ENCODE results near the gene KRTAP5-3.

KRTAP5-3 gene

DNA sequence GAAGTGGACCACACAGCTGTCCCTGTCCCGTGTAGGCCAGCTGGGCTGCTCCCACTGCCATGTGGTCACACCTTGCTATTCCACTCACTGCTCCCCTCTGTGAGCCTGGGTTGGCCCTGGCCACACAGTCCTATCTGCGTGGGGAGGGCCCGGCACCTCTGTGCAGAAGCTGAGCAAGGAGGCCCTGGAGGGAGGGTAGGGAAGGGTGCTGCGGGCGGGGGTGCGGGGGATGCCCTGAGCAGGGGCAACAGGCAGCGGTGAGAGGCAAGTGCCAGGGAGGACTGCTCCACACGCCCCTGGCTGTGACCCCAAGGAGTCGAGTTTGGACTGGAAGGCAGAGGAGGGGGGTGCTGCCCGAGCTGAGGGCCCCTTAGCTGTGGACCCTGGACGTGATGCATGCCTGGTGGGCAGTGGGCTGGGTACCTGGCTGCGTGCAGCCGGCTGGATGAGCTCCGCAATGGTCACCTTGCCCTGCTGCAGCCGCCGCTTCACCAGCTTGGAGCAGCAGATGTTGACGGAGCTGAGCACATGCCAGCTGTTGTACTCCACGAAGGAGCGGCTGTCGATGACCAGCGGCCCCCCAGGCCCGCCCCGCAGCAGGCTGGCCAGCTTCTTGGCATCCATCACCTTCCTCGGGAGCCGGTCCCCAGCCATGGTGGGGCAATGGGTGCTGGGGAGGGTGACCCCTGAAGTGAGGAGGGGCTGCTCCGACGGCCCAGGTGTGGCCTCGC lies 42.9 kb downstream of the KRTAP5-3 start:
- DNase-seq (ENCODE audit: low read depth): no peak

DNA sequence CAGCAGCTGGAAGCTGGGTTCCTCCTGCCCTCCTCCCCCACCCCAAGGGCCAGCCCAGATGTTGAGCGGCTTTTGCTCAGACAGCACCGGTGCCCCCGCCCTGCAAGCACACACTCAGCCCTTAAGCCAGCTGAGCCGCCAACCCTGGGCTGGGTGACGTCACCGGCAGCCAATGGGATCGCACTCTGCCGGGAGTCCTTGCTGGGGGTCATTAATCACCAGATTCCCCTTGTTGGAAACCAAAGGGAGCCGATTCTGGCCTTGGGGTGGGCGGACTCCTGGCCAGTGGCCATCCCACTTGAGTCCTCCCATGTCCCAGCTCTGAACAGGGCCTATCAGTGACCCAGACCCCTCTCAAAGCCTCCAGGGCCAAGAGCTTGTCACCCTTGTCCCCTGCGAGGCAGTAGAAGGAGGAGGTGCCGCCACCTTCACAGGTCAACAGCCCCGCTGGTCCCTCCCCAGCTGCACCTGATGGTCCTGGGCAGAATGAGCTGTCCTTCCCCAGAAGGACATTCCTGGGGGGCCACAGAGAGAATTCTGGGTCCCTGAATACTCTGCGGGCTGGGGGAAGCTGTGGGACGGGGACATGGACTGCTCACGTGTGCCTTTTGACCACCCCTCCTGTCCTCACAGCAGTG lies 43.6 kb downstream of the KRTAP5-3 start:
- DNase-seq (ENCODE audit: low read depth): peak; percentile 18

DNA sequence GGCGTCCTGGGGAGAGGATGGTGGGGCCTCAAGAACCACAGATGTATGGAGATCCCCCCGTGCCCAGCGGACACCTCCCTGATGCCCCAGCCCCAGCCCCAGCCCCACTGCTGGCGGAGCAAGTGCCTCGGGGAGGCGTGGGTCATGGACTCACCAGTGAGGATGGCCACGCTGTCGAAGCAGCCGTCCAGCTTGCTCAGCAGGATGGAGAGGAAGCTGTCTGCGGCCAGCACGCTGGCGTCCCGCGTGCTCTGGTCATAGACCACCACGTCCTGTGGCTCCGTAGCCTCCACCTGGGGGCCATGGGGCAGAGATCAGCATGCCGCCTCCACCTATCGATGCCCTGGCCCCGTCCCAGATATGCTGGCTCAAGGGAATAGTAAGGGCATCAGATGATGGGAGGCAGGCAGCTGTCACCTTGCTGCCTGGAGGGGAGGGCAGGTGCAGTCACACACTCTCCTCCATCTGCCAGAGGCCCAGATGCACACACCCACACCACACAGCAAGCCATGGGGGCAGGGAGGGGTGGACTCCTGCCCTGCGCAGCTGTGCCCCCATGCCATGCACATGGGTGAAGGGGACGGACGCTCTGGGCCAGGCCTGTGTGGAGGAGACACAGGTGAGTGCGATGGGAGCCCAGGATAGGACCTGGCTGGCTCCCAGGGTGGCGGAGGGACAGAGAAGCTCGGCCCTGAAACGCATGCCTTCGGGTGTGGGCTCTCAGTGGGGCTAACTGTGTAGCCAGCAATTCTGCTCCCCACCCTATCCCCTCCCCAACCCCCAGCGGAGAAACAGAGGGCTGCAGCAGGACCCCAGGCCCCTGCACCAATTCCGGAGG lies 44.3 kb downstream of the KRTAP5-3 start:
- no peak for DNase-seq (ENCODE audit: low read depth)

DNA sequence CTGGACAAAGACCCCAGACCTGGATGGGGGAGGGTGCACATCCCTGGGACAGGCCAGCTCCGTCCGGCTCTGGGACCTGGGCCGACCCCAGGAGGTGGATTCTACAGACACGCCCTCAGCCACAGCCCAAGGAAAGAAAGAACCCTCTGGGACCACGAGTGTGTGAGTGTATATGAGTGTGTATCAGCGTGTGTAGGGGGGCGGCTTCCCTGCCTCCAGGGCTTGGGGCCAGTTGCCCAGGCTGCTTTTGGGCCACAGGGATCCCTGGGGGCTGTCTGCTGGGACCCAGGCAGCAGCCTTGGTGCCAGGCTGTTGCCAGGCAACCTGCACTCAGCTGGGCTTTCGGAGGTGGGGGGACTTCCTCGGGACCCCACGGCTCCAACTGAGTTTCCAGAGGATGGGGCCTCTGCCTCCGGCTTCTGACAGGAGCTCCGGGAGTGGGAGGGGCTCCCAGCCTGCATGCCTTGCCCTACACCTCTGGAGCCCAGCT lies 45.1 kb downstream of the KRTAP5-3 start:
- DNase-seq (ENCODE audit: low read depth): no peak

DNA sequence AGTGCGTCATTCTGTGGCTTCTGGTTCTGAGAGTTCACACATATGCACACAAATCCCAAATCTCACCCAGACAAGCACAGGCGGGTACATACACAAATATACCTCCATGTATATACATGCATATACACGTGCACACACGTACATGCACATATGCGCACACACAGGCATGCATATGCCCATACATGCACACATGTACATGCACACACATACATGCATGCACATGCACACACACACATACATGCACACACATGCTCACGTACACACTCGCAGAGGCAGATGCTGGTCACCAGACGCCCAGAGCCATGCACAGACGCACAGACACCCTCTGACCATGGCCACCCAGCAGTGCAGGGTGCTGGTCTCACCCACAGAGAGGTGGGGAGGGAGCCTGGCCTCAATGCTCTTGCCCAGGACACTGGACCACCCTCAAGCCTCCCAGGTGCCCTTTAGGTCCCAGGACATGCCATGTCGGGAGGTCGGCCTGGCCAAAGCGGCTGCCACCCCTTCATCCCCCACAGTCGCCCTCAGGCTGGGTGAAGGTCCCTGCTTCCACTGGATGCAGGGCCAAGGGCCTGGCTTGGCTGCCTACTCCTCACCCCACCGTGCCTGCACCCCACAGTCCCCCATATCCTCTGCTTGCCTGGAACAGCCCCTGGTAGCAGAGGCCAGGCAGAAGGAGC lies 45.7 kb downstream of the KRTAP5-3 start:
- DNase-seq (ENCODE audit: low read depth): no peak

DNA sequence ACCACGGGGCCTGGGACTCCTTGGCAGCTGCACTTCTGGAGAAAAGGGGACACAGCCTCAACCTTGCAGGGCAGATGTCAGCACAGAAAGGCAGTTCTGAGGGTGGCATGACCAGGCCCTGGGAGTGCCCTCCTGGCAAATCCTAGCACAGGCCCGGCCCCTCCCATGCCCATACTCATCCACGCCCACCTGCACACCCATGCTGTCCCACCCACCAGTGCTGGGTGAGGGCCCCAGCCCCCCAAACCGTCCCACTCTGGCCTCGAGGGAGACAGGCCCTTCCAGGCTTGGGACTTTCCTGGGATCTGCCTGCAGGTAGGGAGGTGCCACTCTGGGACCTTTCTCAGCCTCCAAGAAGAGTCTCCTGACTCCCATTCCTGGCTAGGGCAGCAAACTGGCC lies 46.3 kb downstream of the KRTAP5-3 start:
- DNase-seq (ENCODE audit: low read depth): no peak

DNA sequence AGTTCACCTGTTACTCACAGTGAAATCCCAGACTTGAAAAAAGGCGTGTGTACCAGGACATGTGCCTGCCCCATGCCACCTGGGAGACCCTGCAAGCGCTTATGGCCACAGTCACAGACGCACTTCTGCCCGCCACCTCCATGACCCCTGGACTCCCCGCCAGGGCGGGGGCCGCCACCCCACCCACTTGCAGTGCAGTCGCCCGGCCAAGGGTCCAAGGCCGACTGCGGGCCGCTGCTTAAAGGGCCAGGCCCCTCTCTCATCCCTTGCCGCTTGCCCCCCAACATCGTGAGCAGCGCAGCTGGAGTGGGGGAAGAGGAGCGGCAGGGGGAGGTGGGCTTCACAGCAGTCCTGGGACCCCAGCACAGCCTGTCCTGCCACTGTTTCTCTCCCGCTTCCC lies 47.0 kb downstream of the KRTAP5-3 start:
- DNase-seq (ENCODE audit: low read depth): no peak

DNA sequence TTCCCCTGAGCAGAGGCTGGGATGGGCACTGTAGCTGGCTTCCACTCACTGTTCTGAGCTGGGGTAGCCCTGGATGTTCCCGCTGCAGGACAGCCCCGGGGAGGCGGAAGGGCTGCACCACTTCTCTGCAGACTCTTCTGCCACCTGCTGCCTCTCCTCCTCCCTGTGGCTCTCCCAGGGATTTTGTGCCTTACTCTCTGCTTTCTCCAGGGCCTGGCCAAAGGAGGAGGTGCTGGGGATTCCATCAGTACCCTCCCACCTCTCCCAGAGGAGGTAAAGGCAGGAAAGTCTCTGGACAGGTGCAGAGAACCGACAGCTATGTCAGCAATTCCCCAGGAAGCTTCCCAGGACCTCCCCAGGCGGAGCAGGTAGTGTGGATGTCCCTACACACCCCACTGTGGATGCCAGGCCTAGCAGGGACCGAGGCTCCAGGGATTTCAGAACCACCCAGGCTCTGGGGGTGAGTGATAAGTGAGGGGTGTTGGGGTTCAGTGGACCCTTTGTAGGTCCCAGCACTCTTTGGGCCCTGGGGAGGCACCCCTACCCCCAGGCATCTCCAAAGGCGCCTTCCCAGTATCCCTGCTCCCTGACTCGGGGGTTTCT lies 47.5 kb downstream of the KRTAP5-3 start:
- DNase-seq (ENCODE audit: low read depth): no peak

DNA sequence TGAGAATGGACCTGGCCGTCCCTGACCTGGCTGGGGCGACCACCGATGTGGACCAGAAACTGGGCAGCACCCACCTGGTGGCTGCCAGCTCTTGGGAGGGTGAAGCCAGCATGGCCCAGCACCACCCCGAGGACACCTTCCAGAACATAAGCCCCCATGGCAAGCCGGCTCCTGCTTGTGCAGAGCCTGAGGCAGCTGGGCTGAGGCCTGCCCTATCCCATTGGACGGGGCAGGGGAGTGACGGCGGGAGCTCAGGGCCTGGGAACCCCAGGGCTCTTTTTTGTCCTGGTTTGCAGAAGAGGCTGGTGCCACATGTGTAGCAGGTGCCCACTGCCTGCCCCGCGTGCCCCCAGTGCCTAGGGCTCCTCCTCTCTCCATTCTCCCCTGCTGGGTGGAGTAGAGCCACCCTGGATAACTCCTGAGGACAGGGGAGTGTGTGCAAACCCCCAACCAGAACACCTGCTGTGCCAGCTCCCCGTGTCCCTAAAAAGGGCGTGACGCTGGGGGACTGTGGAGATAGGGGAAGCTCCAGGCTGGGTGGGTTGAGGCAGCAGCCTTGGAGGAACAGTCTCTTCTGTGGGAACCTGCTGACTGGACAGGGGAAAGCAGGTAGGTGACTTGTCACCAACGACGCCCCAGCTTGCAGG lies 48.1 kb downstream of the KRTAP5-3 start:
- no peak for DNase-seq (ENCODE audit: low read depth)

DNA sequence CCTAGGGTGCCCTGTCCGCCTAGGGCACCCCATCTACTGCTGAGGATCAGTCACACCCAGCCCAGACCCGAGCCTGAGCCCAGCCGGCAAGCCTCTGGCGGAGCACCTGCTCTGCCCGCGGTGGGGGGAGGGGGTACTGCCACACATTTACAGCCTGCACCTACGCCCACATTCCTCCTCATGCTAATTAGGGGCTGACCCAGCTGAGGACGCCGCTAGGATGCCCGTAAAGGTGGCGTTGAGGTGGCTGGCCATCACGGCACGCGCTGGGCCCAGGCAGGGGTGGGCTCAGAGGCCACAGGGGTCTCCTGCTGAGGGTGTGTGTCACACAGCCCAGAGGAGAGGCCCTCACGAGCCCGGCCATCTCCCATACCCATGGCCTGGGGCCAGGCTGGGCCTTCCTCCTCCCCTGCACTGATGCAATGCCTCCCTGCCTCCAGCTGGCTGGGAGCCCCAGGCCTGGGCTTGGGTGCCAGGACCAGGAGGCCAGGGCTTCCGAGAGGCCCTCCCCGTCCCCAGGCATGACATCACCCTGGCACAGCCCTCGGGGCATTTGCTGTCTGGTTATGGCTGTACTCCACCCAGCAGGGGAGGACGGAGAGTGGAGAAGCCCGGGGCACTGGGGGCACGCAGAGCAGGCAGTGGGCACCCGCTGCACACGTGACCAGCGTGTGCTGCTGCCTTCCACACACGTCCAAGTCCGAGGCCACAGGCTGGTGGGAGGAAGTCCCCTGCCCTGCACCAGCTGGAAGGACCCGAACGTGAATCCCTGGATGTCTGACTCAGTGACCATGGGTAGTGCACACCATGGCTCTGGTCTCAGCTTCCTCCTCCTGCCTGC lies 48.9 kb downstream of the KRTAP5-3 start:
- peak; percentile 33 for DNase-seq (ENCODE audit: low read depth)

DNA sequence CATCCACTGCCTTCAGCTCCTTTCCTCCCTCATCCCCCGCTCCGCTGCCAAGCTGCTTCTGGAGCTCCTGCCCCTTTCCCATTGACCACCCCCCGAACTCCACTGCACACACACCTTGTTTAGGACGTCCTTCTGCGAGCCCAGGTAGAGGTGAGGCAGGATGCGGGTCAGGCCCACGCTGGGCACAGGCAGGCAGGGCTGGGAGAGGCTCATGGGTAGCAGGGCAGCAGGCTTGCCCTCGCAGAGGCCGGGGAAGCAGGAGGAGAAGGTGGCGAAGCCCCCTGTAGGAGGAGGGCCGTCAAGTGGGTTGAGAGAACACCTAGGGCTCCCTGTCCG lies 49.5 kb downstream of the KRTAP5-3 start:
- DNase-seq (ENCODE audit: low read depth): no peak

DNA sequence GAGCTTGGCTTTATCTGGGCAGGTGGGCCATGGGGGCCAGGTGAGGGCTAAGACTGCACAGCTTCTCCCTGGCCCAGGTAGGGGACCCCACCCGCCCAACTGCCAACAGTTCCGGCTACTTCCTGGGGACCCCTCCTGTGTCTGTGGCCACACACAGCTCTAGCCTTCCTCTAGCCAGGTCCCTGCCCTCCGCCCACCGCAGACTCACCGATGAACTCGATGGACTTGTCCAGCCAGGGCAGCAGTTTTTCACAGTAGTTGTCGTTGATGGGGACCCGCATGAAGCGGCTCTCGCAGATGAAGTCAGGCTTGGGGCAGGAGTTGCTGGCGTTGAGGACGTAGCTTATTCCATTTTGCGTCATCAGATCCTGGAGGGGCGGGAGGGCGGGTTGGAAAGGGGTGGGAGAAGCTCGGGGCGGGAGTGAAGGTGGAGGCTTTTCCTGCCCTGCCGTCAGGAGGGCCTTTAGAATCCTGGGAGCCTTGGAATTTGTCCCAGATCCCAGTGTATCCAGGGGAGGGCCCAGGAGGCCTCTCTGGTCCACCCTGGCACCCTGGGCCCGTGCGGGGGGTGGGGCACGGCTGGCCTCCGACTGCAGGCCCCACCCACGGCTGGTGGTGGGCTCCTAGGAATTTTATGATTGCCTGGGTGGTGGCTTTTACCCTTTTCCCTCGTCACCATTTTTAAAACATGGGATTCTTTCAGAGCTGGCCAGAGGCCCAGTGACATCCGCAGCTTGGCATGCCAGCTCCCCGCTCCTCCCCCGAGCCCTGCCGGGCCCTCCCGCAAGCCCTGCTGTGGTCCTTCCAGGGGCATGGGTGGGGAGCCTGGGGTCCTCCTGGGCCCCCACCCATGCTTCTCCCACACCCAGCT lies 50.1 kb downstream of the KRTAP5-3 start:
- peak; percentile 38 for DNase-seq (ENCODE audit: low read depth)
